GDM1 (cell line): ENCODE measurements around the gene TFE3.

Experiments used
- DNase-seq: peaks from one replicate; lab custom pipeline; 2025; lab: John Stamatoyannopoulos, UW

Gene TFE3

GRCh38 chrX:49043220-49043986 lies at the start of gene TFE3:
TFE3 (minus strand) TSS chrX:49043357; CDS start chrX:49043226, 131 bp downstream.
- DNase-seq, result peak; percentile 96

GRCh38 chrX:49089553-49089952 lies 46.4 kb upstream of the TFE3 start:
- no peak for DNase-seq

- no peak for DNase-seq
Measured at GRCh38 chrX:49082271-49082871, 39.2 kb upstream of the TFE3 start.

GRCh38 chrX:49079489-49080428 lies 36.6 kb upstream of the TFE3 start, which contains the start of gene WDR45:
WDR45 (minus strand) TSS chrX:49079887; CDS start chrX:49078095, 1,792 bp downstream.
- peak; percentile 23 for DNase-seq

GRCh38 chrX:49077941-49078340 lies 34.8 kb upstream of the TFE3 start:
- no peak for DNase-seq

GRCh38 chrX:49075347-49075746 lies 32.2 kb upstream of the TFE3 start:
- no peak for DNase-seq

- peak; percentile 76 for DNase-seq
Measured at GRCh38 chrX:49073601-49074575, 30.7 kb upstream of the TFE3 start, which contains the start of gene PRAF2. PRAF2 (minus strand) TSS chrX:49074002; CDS start chrX:49073987, 15 bp downstream.

GRCh38 chrX:49072712-49073095 lies 29.5 kb upstream of the TFE3 start:
- DNase-seq, result no peak

GRCh38 chrX:49071877-49072711 lies 28.9 kb upstream of the TFE3 start:
- no peak for DNase-seq

GRCh38 chrX:49070988-49071387 lies 27.8 kb upstream of the TFE3 start:
- no peak for DNase-seq

GRCh38 chrX:49069038-49069437 lies 25.9 kb upstream of the TFE3 start:
- DNase-seq, result no peak

GRCh38 chrX:49067285-49068120 lies 24.3 kb upstream of the TFE3 start:
- no peak for DNase-seq

- no peak for DNase-seq
Measured at GRCh38 chrX:49066690-49067089, 23.5 kb upstream of the TFE3 start.

- no peak for DNase-seq
Measured at GRCh38 chrX:49066278-49066677, 23.1 kb upstream of the TFE3 start.

- no peak for DNase-seq
Measured at GRCh38 chrX:49064735-49065134, 21.6 kb upstream of the TFE3 start.

- no peak for DNase-seq
Measured at GRCh38 chrX:49064303-49064702, 21.1 kb upstream of the TFE3 start.

- no peak for DNase-seq
Measured at GRCh38 chrX:49063715-49064114, 20.6 kb upstream of the TFE3 start.

GRCh38 chrX:49061916-49062315 lies 18.8 kb upstream of the TFE3 start:
- no peak for DNase-seq

GRCh38 chrX:49061490-49061889 lies 18.3 kb upstream of the TFE3 start:
- DNase-seq, result no peak
